Measurements from ENCODE around the gene ACSF3.
A peak's percentile ranks its signal among the peaks of the same experiment; 100 is the strongest.

ACSF3 gene

GRCh38 chr16:89104303-89104702 is 10.7 kb downstream of the ACSF3 start:
- no peak for TF ChIP-seq CTCF (IDR thresholded peaks at IDR 0.05; ENCODE audit: insufficient read depth, low read depth, low read length, missing control alignments)
- no peak for DNase-seq (ENCODE audit: low read depth)
- no peak overlapping the region for H3K4me3 ChIP-seq (ENCODE audit: low read depth, low read length)

- no peak overlapping the region for H3K4me3 ChIP-seq (ENCODE audit: low read depth, low read length)
- peak; percentile 47 for DNase-seq (ENCODE audit: low read depth)
- no peak for TF ChIP-seq CTCF (IDR thresholded peaks at IDR 0.05; ENCODE audit: insufficient read depth, low read depth, low read length, missing control alignments)
Observed at GRCh38 chr16:89104930-89105571, 11.4 kb downstream of the ACSF3 start.

GRCh38 chr16:89105599-89106151 is 12.0 kb downstream of the ACSF3 start:
- TF ChIP-seq CTCF (IDR thresholded peaks at IDR 0.05; ENCODE audit: insufficient read depth, low read depth, low read length, missing control alignments), result no peak
- DNase-seq (ENCODE audit: low read depth), result no peak
- no peak overlapping the region for H3K4me3 ChIP-seq (ENCODE audit: low read depth, low read length)

- no peak overlapping the region for H3K4me3 ChIP-seq (ENCODE audit: low read depth, low read length)
- DNase-seq (ENCODE audit: low read depth), result no peak
- TF ChIP-seq CTCF (IDR thresholded peaks at IDR 0.05; ENCODE audit: insufficient read depth, low read depth, low read length, missing control alignments), result no peak
Observed at GRCh38 chr16:89106533-89107202, 13.0 kb downstream of the ACSF3 start.

GRCh38 chr16:89107203-89107582 is 13.5 kb downstream of the ACSF3 start:
- TF ChIP-seq CTCF (IDR thresholded peaks at IDR 0.05; ENCODE audit: insufficient read depth, low read depth, low read length, missing control alignments), result no peak
- DNase-seq (ENCODE audit: low read depth), result no peak
- no peak overlapping the region for H3K4me3 ChIP-seq (ENCODE audit: low read depth, low read length)

- no peak for DNase-seq (ENCODE audit: low read depth)
- TF ChIP-seq CTCF (IDR thresholded peaks at IDR 0.05; ENCODE audit: insufficient read depth, low read depth, low read length, missing control alignments), result no peak
- H3K4me3 ChIP-seq (ENCODE audit: low read depth, low read length), result no peak overlapping the region
Observed at GRCh38 chr16:89108416-89108815, 14.8 kb downstream of the ACSF3 start.

All from GM12865 (cell line).